Measurements from ENCODE around the gene UBIAD1.

Gene UBIAD1

GRCh38 chr1:11331945-11332546, 59.0 kb downstream of the UBIAD1 start:
- no peak overlapping the region for H3K9ac ChIP-seq (ENCODE audit: low read depth, low read length, poor library complexity)
- no peak overlapping the region for H3K14ac ChIP-seq (ENCODE audit: low read length)
- no peak overlapping the region for H2BK12ac ChIP-seq (ENCODE audit: low read length)
- H2AK5ac ChIP-seq (ENCODE audit: low read depth, low read length): no peak overlapping the region
- no peak overlapping the region for H2AFZ ChIP-seq (ENCODE audit: low read length)
- no peak overlapping the region for H3K27ac ChIP-seq (replicated peaks; ENCODE audit: low read length)
- no peak overlapping the region for H2BK5ac ChIP-seq (ENCODE audit: low read length)
- H3K79me1 ChIP-seq (ENCODE audit: low read depth, low read length): no peaks in the 10 kb centered on the region
- H3K18ac ChIP-seq (ENCODE audit: low read length): no peak overlapping the region
- no peak overlapping the region for H3K23ac ChIP-seq (ENCODE audit: low read depth, low read length, poor library complexity)
- H4K91ac ChIP-seq (ENCODE audit: low read depth, low read length, poor library complexity): no peak overlapping the region
- H4K8ac ChIP-seq (ENCODE audit: low read depth, low read length): no peak overlapping the region
- no peaks in the 10 kb centered on the region for H3K36me3 ChIP-seq (replicated peaks in 1 of 2; ENCODE audit: control insufficient read depth in 2 of 2, insufficient read depth in 2 of 2, low read length in 2 of 2)
- peaks cover 4 to 5% of the 10 kb centered on the region in 2 donors for H3K4me1 ChIP-seq (ENCODE audit: control insufficient read depth in 2 of 2, insufficient read depth in 1 of 2, low read depth in 1 of 2, low read length in 2 of 2)
- H3K9me3 ChIP-seq (replicated peaks in 1 of 2; ENCODE audit: control insufficient read depth in 2 of 2, insufficient read depth in 1 of 2, low read depth in 1 of 2, low read length in 2 of 2): no peaks in the 10 kb centered on the region
- H3K27me3 ChIP-seq (ENCODE audit: control insufficient read depth in 3 of 3, insufficient read depth in 3 of 3, low read depth in 1 of 3, low read length in 3 of 3): peaks cover 0 to under 1% (median 0%) of the 10 kb centered on the region in 3 experiments
- H3K4me3 ChIP-seq (ENCODE audit: low read length in 2 of 2): no peak overlapping the region
- no peak overlapping the region for H2BK120ac ChIP-seq (ENCODE audit: low read depth, low read length)
- H3K4me2 ChIP-seq (ENCODE audit: insufficient read depth, low read length, poor library complexity, severe bottlenecking): no peak overlapping the region
- H2BK15ac ChIP-seq (ENCODE audit: low read length): no peak overlapping the region
- H3K4ac ChIP-seq (ENCODE audit: low read length): no peak overlapping the region
- WGBS, 2 donors (ENCODE audit: extremely low coverage in 2 of 2, insufficient read length in 2 of 2, insufficient replicate concordance in 1 of 2): no CpG with 5 or more reads among the region's 13 CpGs
- no peak for DNase-seq (ENCODE audit: low spot score)

- H2BK15ac ChIP-seq (ENCODE audit: low read length): no peak overlapping the region
- no peak overlapping the region for H3K18ac ChIP-seq (ENCODE audit: low read length)
- H2AFZ ChIP-seq (ENCODE audit: low read length): no peak overlapping the region
- no peak overlapping the region for H3K14ac ChIP-seq (ENCODE audit: low read length)
- no peak overlapping the region for H2BK120ac ChIP-seq (ENCODE audit: low read depth, low read length)
- H3K9ac ChIP-seq (ENCODE audit: low read depth, low read length, poor library complexity): no peak overlapping the region
- H3K4me3 ChIP-seq (ENCODE audit: low read length in 2 of 2): no peak overlapping the region
- no peaks in the 10 kb centered on the region for H3K79me1 ChIP-seq (ENCODE audit: low read depth, low read length)
- no peak overlapping the region for H3K4ac ChIP-seq (ENCODE audit: low read length)
- H3K27me3 ChIP-seq (ENCODE audit: control insufficient read depth in 3 of 3, insufficient read depth in 3 of 3, low read depth in 1 of 3, low read length in 3 of 3): no peaks in the 10 kb centered on the region
- WGBS, 2 donors (ENCODE audit: extremely low coverage in 2 of 2, insufficient read length in 2 of 2, insufficient replicate concordance in 1 of 2): no CpG with 5 or more reads among the region's 7 CpGs
- no peaks in the 10 kb centered on the region for H3K36me3 ChIP-seq (replicated peaks in 1 of 2; ENCODE audit: control insufficient read depth in 2 of 2, insufficient read depth in 2 of 2, low read length in 2 of 2)
- H2BK12ac ChIP-seq (ENCODE audit: low read length): no peak overlapping the region
- H3K4me2 ChIP-seq (ENCODE audit: insufficient read depth, low read length, poor library complexity, severe bottlenecking): no peak overlapping the region
- no peak overlapping the region for H4K8ac ChIP-seq (ENCODE audit: low read depth, low read length)
- H3K4me1 ChIP-seq (ENCODE audit: control insufficient read depth in 2 of 2, insufficient read depth in 1 of 2, low read depth in 1 of 2, low read length in 2 of 2): peaks cover 12 to 14% of the 10 kb centered on the region in 2 donors
- DNase-seq (ENCODE audit: low spot score): no peak
- H3K23ac ChIP-seq (ENCODE audit: low read depth, low read length, poor library complexity): no peak overlapping the region
- peak overlapping the region; percentile 52 for H2AK5ac ChIP-seq (ENCODE audit: low read depth, low read length)
- H4K91ac ChIP-seq (ENCODE audit: low read depth, low read length, poor library complexity): no peak overlapping the region
- no peak overlapping the region for H3K27ac ChIP-seq (replicated peaks; ENCODE audit: low read length)
- H2BK5ac ChIP-seq (ENCODE audit: low read length): no peak overlapping the region
- no peaks in the 10 kb centered on the region for H3K9me3 ChIP-seq (replicated peaks in 1 of 2; ENCODE audit: control insufficient read depth in 2 of 2, insufficient read depth in 1 of 2, low read depth in 1 of 2, low read length in 2 of 2)
These were observed 60.6 kb downstream of the UBIAD1 start for GRCh38 chr1:11333631-11334030.

- H4K8ac ChIP-seq (ENCODE audit: low read depth, low read length): no peak overlapping the region
- H3K36me3 ChIP-seq (replicated peaks in 1 of 2; ENCODE audit: control insufficient read depth in 2 of 2, insufficient read depth in 2 of 2, low read length in 2 of 2): no peaks in the 10 kb centered on the region
- no peak overlapping the region for H2BK120ac ChIP-seq (ENCODE audit: low read depth, low read length)
- no peak overlapping the region for H4K91ac ChIP-seq (ENCODE audit: low read depth, low read length, poor library complexity)
- no peak overlapping the region for H3K4me2 ChIP-seq (ENCODE audit: insufficient read depth, low read length, poor library complexity, severe bottlenecking)
- no CpG with 5 or more reads among the region's 13 CpGs for WGBS, 2 donors (ENCODE audit: extremely low coverage in 2 of 2, insufficient read length in 2 of 2, insufficient replicate concordance in 1 of 2)
- no peaks in the 10 kb centered on the region for H3K79me1 ChIP-seq (ENCODE audit: low read depth, low read length)
- H2AFZ ChIP-seq (ENCODE audit: low read length): no peak overlapping the region
- H2AK5ac ChIP-seq (ENCODE audit: low read depth, low read length): peak overlapping the region; percentile 19
- H3K27me3 ChIP-seq (ENCODE audit: control insufficient read depth in 3 of 3, insufficient read depth in 3 of 3, low read depth in 1 of 3, low read length in 3 of 3): no peaks in the 10 kb centered on the region
- peaks cover 16 to 18% of the 10 kb centered on the region in 2 donors for H3K4me1 ChIP-seq (ENCODE audit: control insufficient read depth in 2 of 2, insufficient read depth in 1 of 2, low read depth in 1 of 2, low read length in 2 of 2)
- no peak overlapping the region for H2BK12ac ChIP-seq (ENCODE audit: low read length)
- H3K9me3 ChIP-seq (replicated peaks in 1 of 2; ENCODE audit: control insufficient read depth in 2 of 2, insufficient read depth in 1 of 2, low read depth in 1 of 2, low read length in 2 of 2): no peaks in the 10 kb centered on the region
- H3K23ac ChIP-seq (ENCODE audit: low read depth, low read length, poor library complexity): no peak overlapping the region
- H3K18ac ChIP-seq (ENCODE audit: low read length): peak overlapping the region; percentile 83
- H2BK15ac ChIP-seq (ENCODE audit: low read length): peak overlapping the region; percentile 9
- no peak overlapping the region for H3K4ac ChIP-seq (ENCODE audit: low read length)
- no peak overlapping the region for H3K27ac ChIP-seq (replicated peaks; ENCODE audit: low read length)
- H2BK5ac ChIP-seq (ENCODE audit: low read length): no peak overlapping the region
- no peak overlapping the region for H3K4me3 ChIP-seq (ENCODE audit: low read length in 2 of 2)
- DNase-seq (ENCODE audit: low spot score): no peak
- no peak overlapping the region for H3K9ac ChIP-seq (ENCODE audit: low read depth, low read length, poor library complexity)
- no peak overlapping the region for H3K14ac ChIP-seq (ENCODE audit: low read length)
These were observed 61.3 kb downstream of the UBIAD1 start for GRCh38 chr1:11334261-11334804.

DNA sequence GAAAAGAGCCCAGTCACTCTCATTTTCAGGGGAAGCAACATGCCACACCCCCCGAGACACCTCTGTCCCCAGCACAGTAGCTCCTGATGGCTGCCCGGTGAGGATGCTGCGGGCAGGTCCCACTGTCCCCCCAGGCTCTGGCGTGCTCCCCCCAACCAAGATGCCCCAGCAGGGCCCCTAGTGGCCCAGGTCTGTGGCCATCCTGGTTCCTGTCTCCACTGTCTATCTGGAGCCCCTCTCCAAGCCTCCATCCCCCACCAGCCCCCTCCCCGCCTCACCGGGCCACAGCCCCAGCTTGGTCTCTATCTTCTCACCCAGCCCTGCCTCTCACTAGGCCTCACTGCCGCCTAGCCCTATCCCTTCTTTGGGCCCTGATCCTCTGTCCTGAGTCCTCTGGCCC, 61.8 kb downstream of the UBIAD1 start:
- no CpG with 5 or more reads among the region's 7 CpGs for WGBS, 2 donors (ENCODE audit: extremely low coverage in 2 of 2, insufficient read length in 2 of 2, insufficient replicate concordance in 1 of 2)
- Histone ChIP-seq H3K27ac (replicated peaks; ENCODE audit: low read length) (no peak overlapping the region), H2AK5ac (ENCODE audit: low read depth, low read length) (peak overlapping the region; percentile 82), H3K4me2 (ENCODE audit: insufficient read depth, low read length, poor library complexity, severe bottlenecking) (no peak overlapping the region), H2BK12ac (ENCODE audit: low read length) (no peak overlapping the region), H2BK15ac (ENCODE audit: low read length) (no peak overlapping the region), H3K4me3 (ENCODE audit: low read length in 2 of 2) (no peak overlapping the region), H3K4me1 (ENCODE audit: control insufficient read depth in 2 of 2, insufficient read depth in 1 of 2, low read depth in 1 of 2, low read length in 2 of 2) (peaks cover 19% of the 10 kb centered on the region in 2 donors), H4K91ac (ENCODE audit: low read depth, low read length, poor library complexity) (no peak overlapping the region), H3K9me3 (replicated peaks in 1 of 2; ENCODE audit: control insufficient read depth in 2 of 2, insufficient read depth in 1 of 2, low read depth in 1 of 2, low read length in 2 of 2) (no peaks in the 10 kb centered on the region), H2BK120ac (ENCODE audit: low read depth, low read length) (no peak overlapping the region), H3K36me3 (replicated peaks in 1 of 2; ENCODE audit: control insufficient read depth in 2 of 2, insufficient read depth in 2 of 2, low read length in 2 of 2) (no peaks in the 10 kb centered on the region), H3K27me3 (ENCODE audit: control insufficient read depth in 3 of 3, insufficient read depth in 3 of 3, low read depth in 1 of 3, low read length in 3 of 3) (no peaks in the 10 kb centered on the region), H3K9ac (ENCODE audit: low read depth, low read length, poor library complexity) (no peak overlapping the region), H3K79me1 (ENCODE audit: low read depth, low read length) (no peaks in the 10 kb centered on the region), H3K18ac (ENCODE audit: low read length) (peak overlapping the region; percentile 83), H3K4ac (ENCODE audit: low read length) (no peak overlapping the region), H3K14ac (ENCODE audit: low read length) (no peak overlapping the region), H2BK5ac (ENCODE audit: low read length) (no peak overlapping the region), H4K8ac (ENCODE audit: low read depth, low read length) (no peak overlapping the region), H2AFZ (ENCODE audit: low read length) (no peak overlapping the region), H3K23ac (ENCODE audit: low read depth, low read length, poor library complexity) (no peak overlapping the region)
- DNase-seq (ENCODE audit: low spot score): no peak
